GM19372 (cell line): Measurements from ENCODE around the gene ANO3.

Experiments used
- ATAC-seq: cut with Tn5 transposase; IDR thresholded peaks from one replicate; pipeline ENCODE4 v1.9.1; 2021; ENCODE audit warnings: mild to moderate bottlenecking, low read depth, moderate library complexity; ENCODE audit not compliant: unreplicated experiment

The ANO3 gene

DNA sequence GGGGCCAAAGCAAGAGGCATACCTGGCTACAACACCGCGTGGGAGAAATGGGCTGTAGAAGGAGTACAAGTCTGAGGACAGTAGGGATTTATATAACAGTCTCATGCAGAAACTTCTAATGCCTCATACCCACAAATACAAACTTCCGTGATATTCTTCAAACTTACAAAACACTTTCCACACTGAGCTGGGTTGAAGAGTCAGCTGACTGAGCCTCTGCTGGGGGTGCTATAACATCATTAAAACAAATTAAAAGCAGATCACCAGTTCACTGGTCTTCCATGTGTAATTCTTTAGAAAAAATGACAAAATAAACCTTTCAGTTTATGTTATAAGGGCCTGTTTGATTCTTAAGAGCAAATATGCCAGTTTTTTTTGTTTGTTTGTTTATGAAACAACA lies 148.1 kb downstream of the ANO3 start:
- ATAC-seq = no peak

DNA sequence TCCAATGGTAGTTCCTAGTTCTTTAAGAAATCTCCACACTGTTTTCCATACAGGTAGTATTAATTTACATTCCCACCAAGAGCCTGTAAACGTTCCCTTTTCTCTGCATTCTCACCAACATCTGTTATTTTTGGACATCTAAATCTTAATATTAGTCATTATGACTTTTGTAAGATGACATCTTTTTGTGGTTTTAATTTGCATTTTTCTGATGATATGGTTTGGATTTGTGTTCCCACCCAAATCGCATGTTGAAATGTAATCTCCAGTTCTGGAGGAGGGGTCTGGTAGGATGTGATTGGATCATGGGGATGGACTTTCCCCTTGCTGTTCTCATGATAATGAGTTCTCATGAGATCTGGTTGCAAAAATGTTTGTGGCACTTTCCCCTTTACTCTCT lies 151.2 kb downstream of the ANO3 start:
- ATAC-seq = no peak

DNA sequence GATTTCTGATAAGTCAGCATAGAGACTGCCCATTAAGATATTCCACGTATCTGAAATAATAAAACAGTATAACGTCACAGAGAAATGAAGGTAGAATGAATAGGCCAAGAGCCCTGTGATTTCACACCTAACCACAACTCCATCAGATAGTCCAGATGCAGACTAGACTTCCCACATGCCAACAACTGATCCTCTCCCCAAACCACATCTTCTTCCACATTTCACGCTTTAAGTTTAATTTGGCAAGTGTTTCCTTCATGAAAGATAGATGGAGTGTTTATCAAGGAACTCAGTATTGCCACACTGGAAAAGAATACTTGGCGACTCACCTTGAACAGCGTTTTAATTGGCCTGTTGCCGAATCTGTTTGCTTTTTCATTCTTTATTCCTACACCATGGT lies 158.6 kb downstream of the ANO3 start:
- ATAC-seq = no peak

DNA sequence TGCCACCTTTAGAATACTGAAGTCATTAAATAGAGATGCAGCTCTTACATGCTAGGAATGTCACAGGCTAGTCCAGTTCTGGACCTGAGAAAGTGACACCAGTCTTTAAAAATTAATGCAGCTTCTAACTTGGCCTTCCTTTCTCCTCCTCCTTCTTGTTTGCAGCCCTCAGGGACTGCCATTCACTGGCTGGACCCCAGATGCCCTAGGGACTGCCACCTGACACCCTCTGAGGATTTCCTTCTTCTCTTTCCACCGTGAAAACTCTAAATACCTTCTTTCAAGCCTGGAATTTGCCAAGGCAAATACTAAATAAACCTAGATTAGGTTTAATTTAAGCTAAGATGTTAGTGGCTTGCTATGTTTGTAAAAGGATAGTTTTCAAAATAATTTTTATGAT lies 161.7 kb downstream of the ANO3 start:
- no peak for ATAC-seq

DNA sequence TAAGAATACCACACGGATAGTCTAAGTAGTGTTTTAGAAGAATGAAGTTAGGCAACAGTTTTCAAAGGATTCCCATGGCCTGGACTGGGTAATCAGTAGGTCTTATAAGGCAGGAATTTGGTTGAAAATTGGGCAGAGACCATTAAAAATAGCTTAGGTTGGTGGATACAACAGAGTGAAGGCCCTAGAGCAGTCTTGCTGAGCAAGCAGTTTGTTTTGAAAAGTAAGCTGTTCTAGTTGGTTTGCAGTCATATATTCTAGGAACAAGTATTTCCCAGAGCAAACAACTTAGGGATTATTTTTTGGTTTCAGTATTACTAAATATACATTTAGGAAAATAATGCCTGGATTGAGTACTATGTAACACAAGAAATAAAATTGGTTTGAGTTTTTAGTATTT lies 175.3 kb downstream of the ANO3 start:
- ATAC-seq = no peak

DNA sequence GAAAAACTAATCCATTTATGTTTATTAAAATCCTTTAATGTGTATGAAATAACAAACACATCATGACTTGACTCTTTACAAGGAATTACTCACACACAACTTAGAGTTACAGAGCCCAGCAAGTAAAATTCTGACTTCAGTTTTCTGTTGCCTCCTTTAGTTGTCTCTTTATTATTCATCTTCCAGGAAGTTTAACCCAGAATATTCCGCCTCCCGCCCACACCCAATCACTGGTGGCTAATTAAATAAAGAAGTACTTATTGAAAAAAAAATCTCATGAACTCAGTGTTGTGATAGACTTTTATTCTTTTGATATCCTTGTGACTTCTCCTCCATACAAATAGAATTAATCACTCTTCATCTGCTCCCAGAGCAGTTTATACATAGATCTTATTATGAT lies 178.2 kb downstream of the ANO3 start:
- no peak for ATAC-seq

DNA sequence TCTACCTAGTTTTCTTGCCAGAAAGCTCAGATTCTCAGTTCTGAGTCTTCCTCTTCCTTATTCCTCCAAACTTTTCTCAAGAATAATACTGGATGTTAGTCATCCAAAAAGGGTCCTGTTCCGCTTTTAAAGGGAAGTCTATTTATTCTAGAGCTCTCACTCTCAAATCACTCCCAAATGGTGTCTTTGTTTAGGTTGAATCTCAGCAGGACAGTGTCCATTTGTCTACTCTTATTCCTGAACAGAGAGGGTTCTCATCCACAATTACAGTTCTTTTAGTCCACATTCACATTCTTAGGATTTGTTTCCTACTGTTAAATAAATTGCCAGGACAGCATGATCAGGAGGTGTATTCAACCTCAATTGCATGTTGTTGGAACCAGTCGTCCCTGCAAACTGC lies 178.8 kb downstream of the ANO3 start:
- ATAC-seq = no peak

DNA sequence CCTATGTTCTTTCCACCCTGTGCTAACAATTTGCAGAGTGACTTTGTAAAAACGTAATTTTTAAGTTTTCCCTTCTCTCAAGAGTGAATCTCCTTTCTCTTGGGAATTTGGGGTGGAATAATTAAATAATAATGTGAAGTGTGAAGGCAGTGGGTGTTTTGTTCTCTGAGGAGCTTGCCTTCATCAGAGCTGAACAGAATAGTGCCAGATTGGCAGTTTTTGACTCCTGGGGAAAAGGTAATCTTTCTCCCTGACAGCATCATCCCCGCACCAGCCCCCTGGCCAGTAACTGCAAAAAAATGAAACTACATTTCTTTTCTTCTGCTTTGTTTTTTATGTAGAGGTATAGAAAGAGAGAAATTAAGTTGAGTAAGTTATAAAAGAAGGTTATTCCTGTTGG lies 180.3 kb downstream of the ANO3 start:
- ATAC-seq = no peak

DNA sequence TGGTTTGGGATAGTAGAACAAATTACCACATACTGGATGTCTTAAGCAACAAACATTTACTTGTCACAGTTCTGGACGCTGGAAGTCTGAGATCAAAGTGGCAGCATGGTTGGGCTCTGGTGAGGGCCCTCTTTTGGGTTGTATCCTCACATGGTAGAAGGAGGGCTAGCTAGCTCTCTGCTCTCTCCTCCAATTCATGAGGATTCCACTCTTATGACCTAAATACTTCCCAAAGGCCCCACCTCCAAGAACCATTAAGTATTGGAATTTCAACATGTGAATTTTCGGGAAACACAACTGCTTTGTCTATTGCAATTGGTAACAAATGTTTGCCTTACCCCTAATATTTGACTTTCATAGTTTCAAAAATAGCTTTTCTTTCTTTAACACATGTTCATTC lies 187.5 kb downstream of the ANO3 start:
- ATAC-seq = no peak

DNA sequence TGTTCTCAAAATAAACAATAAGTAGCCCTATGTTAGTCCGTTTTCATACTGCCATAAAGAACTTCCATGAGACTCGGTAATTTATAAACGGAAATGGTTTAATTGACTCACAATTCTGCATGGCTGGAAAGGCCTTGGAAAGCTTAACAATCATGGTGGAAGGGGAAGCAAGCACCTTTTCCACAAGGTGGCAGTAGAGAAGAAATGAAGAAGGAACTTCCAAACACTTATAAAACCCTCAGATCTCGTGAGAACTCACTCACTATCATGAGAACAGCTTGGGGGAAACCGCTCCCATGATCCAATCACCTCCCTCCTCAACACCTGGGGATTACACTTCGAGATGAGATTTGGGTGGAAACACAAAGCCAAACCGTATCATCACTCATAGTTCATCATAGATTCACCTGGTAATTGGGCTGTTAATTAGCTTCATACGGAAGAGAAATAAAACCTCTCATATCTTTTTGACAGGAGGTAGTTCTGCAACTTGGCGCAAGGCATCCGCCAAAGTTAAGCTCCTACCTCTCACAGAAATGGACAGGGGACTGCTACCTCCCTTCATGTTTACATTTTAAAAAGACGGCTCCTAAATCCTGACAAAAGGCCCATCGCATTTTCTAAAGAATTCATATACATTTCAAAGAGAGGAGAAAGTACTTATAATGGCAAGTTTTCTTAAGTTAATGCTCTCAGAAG lies 191.1 kb downstream of the ANO3 start:
- ATAC-seq = no peak

DNA sequence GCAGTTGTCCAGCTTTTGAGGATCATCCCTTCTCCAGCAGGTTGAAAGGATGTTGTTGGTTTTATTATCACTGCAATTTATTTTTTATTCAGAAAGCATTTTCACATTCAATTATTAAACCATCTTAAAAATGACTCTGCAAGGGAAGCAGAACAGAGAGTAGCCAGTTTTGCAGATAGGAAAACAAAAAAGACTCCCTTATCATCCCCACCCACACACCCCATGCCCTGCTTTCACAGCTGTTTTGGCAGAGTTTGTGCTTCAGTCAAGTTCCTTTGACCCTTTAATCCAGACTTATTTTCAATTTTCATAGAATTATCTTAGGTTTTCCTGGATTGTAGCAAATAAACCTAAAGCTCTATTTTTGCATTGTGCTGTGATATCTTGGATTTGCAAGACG lies 195.8 kb downstream of the ANO3 start:
- no peak for ATAC-seq

DNA sequence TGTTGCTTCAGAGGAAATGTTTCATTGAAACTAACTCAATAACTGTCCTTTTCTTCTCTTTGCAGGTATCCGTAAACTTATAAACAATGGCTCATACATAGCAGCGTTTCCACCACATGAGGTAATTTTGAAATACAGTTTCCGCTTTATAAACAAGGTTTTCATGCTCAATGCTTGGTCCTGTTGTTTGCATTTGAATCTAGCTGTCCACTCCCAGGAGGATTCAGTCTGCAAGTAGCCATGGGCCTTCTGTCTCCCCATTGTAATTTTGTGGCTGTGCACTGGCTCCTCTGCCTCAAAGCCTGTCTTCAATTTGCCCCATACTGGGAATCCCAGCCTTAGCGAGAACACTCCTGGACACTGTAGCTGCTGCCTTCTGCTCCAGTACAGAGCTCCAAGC lies 205.4 kb downstream of the ANO3 start:
- ATAC-seq = no peak

DNA sequence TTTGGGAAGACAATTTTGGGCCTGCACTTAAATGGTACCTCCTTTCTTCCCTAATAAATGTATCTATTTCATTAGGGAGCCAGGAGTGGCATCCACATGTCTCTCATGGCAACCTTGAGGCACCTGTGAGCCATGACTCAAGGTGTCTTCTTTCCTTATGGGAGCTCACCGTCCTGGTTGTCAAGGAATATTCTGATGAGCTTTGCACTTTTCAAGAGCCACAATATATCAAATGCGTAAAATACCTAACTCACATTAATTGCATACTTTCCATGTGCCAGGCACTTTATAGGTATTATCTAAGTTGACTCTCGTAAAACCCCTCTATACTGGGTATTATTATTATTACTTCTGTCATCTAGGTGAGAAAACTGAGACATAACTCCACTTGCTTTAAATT lies 207.6 kb downstream of the ANO3 start:
- no peak for ATAC-seq

DNA sequence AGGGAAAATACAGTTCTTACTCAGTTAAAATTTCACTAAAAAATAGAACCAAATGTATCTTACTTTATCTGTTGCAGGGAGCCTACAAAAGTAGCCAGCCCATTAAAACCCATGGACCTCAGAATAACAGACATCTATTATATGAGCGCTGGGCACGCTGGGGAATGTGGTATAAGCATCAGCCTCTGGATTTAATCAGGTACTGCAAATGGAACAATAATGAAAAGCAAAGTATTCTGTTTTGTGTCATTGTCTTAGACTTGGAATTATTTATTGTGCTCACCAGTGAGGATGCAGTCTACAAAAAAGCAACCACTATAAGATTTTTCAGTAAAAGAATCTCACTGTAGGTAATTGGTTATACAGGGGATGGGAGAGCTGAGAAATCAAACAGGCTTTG lies 209.9 kb downstream of the ANO3 start:
- no peak for ATAC-seq

DNA sequence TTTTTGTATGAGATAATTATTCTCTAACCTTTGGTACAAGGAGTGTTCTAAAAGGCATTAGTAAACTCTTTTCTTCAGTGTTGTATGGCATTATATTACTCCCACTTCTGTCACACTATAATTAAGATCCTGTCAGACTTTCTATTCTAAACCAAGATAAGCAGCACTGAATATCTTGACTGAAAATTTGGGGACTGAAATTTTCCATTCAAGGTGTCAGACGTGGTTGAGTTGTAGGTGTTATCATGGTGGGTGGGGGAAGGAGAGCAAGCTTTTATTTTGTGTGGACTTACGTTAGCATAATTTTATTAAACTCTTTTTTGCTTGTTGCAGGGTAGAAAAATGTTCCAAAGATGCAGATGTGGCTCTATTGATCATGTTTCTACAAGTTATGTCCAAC lies 217.2 kb downstream of the ANO3 start:
- no peak for ATAC-seq

DNA sequence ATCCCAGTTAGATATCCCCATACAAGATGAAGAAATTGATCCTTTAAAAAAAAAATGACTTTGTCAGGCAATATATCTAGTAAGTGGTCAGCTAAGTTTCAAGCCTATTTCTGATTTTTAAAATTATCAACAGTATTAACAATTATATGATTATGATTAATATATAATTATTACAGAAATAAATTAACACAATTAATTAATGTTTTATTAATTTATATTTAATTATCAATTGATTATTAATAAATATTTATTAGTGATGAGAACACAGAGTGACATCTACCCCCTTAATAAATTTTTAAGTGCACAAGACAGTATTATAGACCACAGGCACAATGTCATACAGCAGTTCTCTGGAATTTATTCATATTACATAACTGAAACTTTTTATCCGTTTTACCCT lies 218.1 kb downstream of the ANO3 start:
- ATAC-seq = no peak

DNA sequence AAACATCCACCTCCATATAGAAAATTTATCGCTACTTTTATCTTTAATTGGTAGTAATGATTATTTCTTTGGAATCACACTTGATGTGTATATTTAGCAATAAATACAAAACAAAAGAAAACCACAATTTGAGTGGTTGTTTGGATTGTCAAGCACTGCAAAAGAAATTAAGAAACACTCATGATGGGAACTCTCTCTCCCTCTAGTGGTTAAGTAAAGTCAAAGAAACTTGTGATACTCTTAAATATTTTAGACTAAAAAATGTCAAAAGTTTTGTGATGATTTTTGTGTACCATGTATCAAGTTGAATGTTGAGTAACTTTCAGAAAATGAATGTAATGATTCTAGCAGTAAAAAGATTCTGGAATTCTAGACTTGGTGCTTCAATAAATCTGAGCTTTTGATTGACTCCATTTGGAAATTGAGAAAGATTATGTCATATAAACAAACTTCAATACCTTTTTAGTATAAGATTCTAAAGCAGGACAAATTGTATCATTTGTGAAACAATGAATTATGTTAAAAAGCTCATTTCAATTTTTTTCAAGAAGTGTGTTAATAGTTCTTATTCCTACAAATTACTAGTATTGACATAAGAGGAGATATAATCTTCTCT lies 219.4 kb downstream of the ANO3 start:
- ATAC-seq = no peak

DNA sequence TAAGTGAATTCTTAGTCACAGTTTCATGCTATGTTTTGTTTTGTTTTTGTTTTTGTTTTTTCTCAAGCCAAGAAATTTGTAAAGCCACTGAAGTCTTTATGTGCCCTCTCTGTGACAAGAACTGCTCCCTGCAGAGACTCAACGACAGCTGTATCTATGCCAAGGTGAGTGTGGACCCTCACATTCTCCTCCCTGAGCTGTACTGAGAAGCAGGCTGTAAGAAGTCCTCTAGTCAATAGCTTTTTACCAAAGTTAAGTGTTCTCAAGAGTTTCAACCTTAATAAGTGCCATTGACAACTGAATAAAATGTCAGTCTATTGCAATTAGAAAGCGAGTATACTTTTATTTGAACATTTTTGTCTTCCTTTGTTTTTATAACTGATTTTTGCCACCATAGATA lies 221.3 kb downstream of the ANO3 start:
- no peak for ATAC-seq

DNA sequence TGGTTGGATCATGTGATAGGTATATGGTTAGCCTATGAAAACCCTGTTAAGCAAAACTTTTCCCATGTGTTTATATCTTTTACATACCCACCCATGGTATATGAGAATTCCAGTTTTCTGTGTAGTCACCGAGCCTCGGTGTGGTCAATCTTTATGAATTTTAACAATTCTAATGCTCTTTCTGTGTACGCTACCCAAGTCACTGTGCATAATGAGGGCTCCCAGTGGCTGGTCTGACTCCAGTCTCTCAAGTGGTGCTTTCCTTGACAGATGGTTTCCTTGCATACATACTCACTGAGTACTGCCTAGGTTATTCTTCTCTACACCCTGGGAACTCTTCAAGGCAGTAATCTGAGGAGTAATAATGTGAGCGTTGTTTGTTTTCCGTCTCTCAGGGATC lies 222.5 kb downstream of the ANO3 start:
- ATAC-seq = no peak

DNA sequence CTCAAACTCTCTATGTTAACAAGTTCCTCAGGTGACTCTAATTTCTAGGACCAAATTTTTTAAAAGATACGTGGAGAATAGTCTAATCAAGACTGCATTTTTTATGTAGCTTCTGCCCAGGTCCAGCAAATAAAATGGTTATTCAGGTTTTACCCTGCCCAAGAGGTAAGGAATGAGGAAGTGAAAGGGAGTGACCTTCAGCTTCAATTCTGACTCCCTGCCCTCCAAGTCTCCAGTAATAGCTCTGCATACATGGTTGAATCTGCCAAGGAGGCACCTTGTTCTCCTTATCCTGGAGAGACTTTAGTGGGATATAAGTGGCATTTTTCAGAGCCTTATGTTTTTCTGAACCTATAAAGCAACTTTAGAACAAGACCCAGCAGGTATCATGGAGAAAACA lies 224.7 kb downstream of the ANO3 start:
- ATAC-seq = no peak

DNA sequence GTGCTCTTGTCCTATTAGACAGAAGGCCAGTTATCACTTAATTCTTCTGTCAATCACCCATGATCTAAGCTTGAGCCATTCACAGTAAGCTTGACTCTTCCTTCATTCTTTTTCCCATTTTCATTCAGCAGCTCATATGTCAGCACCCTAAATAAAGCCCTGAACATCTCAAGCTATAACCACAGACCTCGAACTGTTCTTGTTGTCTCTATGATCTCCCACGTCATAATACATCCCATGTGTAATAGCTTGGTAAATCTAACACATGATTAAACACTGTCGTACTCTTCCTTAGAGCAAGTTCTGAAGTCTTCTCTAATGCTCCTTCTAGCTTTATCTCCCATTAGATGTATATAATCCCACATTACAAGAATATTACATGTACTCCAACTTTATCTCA lies 225.7 kb downstream of the ANO3 start:
- no peak for ATAC-seq

DNA sequence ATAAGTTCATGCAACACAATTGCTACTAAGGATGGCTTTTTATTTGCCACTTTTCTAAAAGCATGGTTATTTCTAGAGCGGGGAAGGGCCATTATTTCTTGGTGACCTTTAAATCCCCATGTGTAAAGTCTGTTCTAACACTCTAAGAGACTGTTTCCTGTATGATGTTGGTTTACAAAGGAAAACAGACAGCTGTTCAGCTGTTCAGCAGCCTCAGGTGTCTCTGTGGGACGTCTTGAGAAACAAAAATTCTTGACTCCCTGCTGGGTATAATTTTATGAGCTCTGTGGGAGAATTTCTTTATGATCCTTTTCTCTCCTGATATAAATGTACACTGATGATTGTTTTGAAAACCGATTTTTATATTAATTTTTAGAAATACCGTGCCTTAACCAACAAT lies 226.3 kb downstream of the ANO3 start:
- ATAC-seq = no peak

DNA sequence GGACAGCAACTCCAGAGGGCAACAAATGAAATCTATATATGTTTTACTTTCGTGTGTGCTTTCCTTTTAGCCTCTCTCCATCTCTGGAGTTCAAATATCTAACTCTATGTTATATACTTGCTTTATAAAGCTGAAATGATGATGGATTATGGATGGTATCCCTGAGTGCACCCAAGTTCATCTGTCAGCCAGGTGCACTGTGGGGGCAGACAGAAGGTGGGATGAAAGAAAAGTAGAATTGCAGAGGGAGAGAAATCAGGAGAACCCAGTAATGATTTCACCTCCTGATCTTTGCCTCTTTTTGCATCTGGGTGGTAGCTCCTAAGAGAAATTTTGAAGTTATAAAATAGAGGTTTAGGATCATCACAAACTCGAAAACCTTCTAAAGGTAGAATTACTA lies 237.7 kb downstream of the ANO3 start:
- ATAC-seq = no peak
